ENCODE results near the gene OMP. TPM values are rescaled to one million over a fixed set of nuclear protein-coding genes. Genes with fewer than 3 reads are reported as not detected.

The OMP gene
- total and polyA plus RNA-seq, 2 of the 4 experiments (the other 2 are of a cell fraction) = 0.27 TPM; not detected in 1

GRCh38 chr11:77089004-77089545, 13.6 kb upstream of the OMP start:
- H3K9me3 ChIP-seq (ENCODE audit: control insufficient read depth, insufficient read depth, low read length) = no peaks in the 10 kb centered on the region
- H3K14ac ChIP-seq (replicated peaks; ENCODE audit: low read depth, low read length) = no peak overlapping the region
- CTCF ChIA-PET = interaction anchor here (0.6 kb wide), 1 partner anchor 575 kb away, joined by 3 read pairs; no protein-coding TSS in a partner anchor
- no peak overlapping the region for H2BK15ac ChIP-seq (ENCODE audit: low read depth, low read length)
- no peak overlapping the region for H2BK20ac ChIP-seq (ENCODE audit: low read depth, low read length)
- no peak for ATAC-seq (ENCODE audit: low read depth)
- H3K27ac ChIP-seq (ENCODE audit: insufficient read depth, low read length) = no peak overlapping the region
- no peak overlapping the region for H2AFZ ChIP-seq (replicated peaks; ENCODE audit: low read length, poor library complexity)
- H4K91ac ChIP-seq (ENCODE audit: insufficient read depth, low read depth, low read length) = no peak overlapping the region
- no peak overlapping the region for H3K18ac ChIP-seq (ENCODE audit: low read depth, low read length)
- WGBS, 2 experiments (ENCODE audit: extremely low coverage in 2 of 2, insufficient read length in 1 of 2) = 100% methylated on average over 1 of the region's 3 CpGs; no CpG with 5 or more reads in 1 of the 2 experiments
- DNase-seq = no peak
- in situ Hi-C loops (cut with MboI; ENCODE audit: low sequenced_read_pairs) = no loop called here
- H3K9ac ChIP-seq (ENCODE audit: low read depth, low read length) = no peak overlapping the region
- H3K23ac ChIP-seq (ENCODE audit: low read depth, low read length) = no peak overlapping the region
- POLR2A ChIA-PET (ENCODE audit: unreplicated experiment) = no interaction called here
- H3K9me1 ChIP-seq (ENCODE audit: insufficient read depth, low read length) = no peaks in the 10 kb centered on the region
- no peaks in the 10 kb centered on the region; a peak in 1 of 4 replicates for H3K79me1 ChIP-seq (ENCODE audit: low read depth in 1 of 2, low read length in 2 of 2)
- H4K8ac ChIP-seq (ENCODE audit: low read depth in 2 of 2, low read length in 2 of 2) = no peak overlapping the region
- intact Hi-C loops (cut with micrococcal nuclease) = no loop called here
- H2AK9ac ChIP-seq (replicated peaks; ENCODE audit: low read depth, low read length, poor library complexity) = no peak overlapping the region
- H3K4me3 ChIP-seq (ENCODE audit: insufficient read depth, low read depth, low read length) = no peak overlapping the region
- no peak overlapping the region for H2AK5ac ChIP-seq (ENCODE audit: low read depth, low read length)
- dilution Hi-C loops (cut with HindIII; ENCODE audit: low sequenced_read_pairs, unreplicated experiment) = no loop called here
- no peak overlapping the region for H2BK5ac ChIP-seq (ENCODE audit: low read depth, low read length, poor library complexity, severe bottlenecking)
- H4K5ac ChIP-seq (ENCODE audit: low read depth, low read length) = no peak overlapping the region
- H3K4me1 ChIP-seq (ENCODE audit: control insufficient read depth, insufficient read depth, low read length) = no peaks in the 10 kb centered on the region
- BruUV-seq (replicated peaks) = no TSS peak
- TF ChIP-seq CHD1 (IDR thresholded peaks at IDR 0.05; ENCODE audit: low read depth, low read length) (no peak), BHLHE40 (IDR thresholded peaks at IDR 0.05; ENCODE audit: low read depth, low read length) (no peak), RFX5 (IDR thresholded peaks at IDR 0.05; ENCODE audit: low read depth, low read length) (no peak), ELK1 (IDR thresholded peaks at IDR 0.05; ENCODE audit: borderline replicate concordance, low read depth, low read length) (no peak), CTCF (conservative IDR thresholded peaks at IDR 0.05; ENCODE audit: low read depth, low read length) (no peak), MXI1 (IDR thresholded peaks at IDR 0.05; ENCODE audit: borderline replicate concordance, low read depth, low read length) (no peak), RCOR1 (IDR thresholded peaks at IDR 0.05; ENCODE audit: insufficient replicate concordance, low read length) (no peak), MAZ (IDR thresholded peaks at IDR 0.05; ENCODE audit: borderline replicate concordance, low read depth, low read length) (no peak), POLR2A (IDR thresholded peaks at IDR 0.05; ENCODE audit: low read depth, low read length) (no peak), SMC3 (IDR thresholded peaks at IDR 0.05; ENCODE audit: low read depth, low read length) (no peak), MAFK (IDR thresholded peaks at IDR 0.05; ENCODE audit: low read depth, low read length) (no peak), USF2 (IDR thresholded peaks at IDR 0.05; ENCODE audit: low read depth, low read length) (no peak)
- no peak overlapping the region for H2BK120ac ChIP-seq (ENCODE audit: low read depth, low read length)
- peaks cover 19% of the 10 kb centered on the region for H4K20me1 ChIP-seq (ENCODE audit: insufficient read depth, low read length)
- H3K4ac ChIP-seq (ENCODE audit: low read depth, low read length) = no peak overlapping the region
- H3K56ac ChIP-seq (ENCODE audit: extremely low read depth, insufficient read depth, low read length) = no peak overlapping the region
- no peaks in the 10 kb centered on the region for H3K27me3 ChIP-seq (ENCODE audit: control insufficient read depth, insufficient read depth, low read length)
- peaks cover 6% of the 10 kb centered on the region for H3K36me3 ChIP-seq (ENCODE audit: control insufficient read depth, insufficient read depth, low read length)
- no peak overlapping the region for H3K4me2 ChIP-seq (ENCODE audit: low read depth, low read length)

All from IMR-90 (cell line).